ENCODE results near the gene ADGRD2. TPM values are rescaled to one million over a fixed set of nuclear protein-coding genes. Genes with fewer than 3 reads are reported as not detected.

ADGRD2 gene
- total and polyA plus RNA-seq, 5 donors: 0.05 to 0.29 (median 0.15) TPM; not detected in 2

GRCh38 chr9:124438091-124438490, 12.2 kb upstream of the ADGRD2 start:
- Histone ChIP-seq H3K27ac (ENCODE audit: low read length) (no peak overlapping the region), H3K27me3 (ENCODE audit: control insufficient read depth, insufficient read depth) (no peaks in the 10 kb centered on the region), H3K4me1 (ENCODE audit: control insufficient read depth, insufficient read depth, low read length) (no peaks in the 10 kb centered on the region), H3K9me3 (ENCODE audit: control insufficient read depth, low read length) (no peaks in the 10 kb centered on the region), H3K4me3 (ENCODE audit: low read length) (no peak overlapping the region)
- no peak for DNase-seq
- WGBS: 86% methylated on average over 9 of the region's 9 CpGs
- intact Hi-C loops (cut with DNase I): no loop called here
- no peak for ATAC-seq

GRCh38 chr9:124439086-124439485, 11.2 kb upstream of the ADGRD2 start:
- Histone ChIP-seq H3K4me1 (ENCODE audit: control insufficient read depth, insufficient read depth, low read length) (no peaks in the 10 kb centered on the region), H3K9me3 (ENCODE audit: control insufficient read depth, low read length) (no peaks in the 10 kb centered on the region), H3K4me3 (ENCODE audit: low read length) (no peak overlapping the region), H3K27me3 (ENCODE audit: control insufficient read depth, insufficient read depth) (no peaks in the 10 kb centered on the region), H3K27ac (ENCODE audit: low read length) (no peak overlapping the region)
- no peak for DNase-seq
- intact Hi-C loops (cut with DNase I): no loop called here
- 82% methylated on average over 1 of the region's 1 CpG for WGBS
- ATAC-seq: no peak

- no peak for DNase-seq
- Histone ChIP-seq H3K27ac (ENCODE audit: low read length) (no peak overlapping the region), H3K4me1 (ENCODE audit: control insufficient read depth, insufficient read depth, low read length) (no peaks in the 10 kb centered on the region), H3K4me3 (ENCODE audit: low read length) (no peak overlapping the region), H3K27me3 (ENCODE audit: control insufficient read depth, insufficient read depth) (no peaks in the 10 kb centered on the region), H3K9me3 (ENCODE audit: control insufficient read depth, low read length) (no peaks in the 10 kb centered on the region)
- no peak for ATAC-seq
- 95% methylated on average over 6 of the region's 6 CpGs for WGBS
- intact Hi-C loops (cut with DNase I): no loop called here
Observed at GRCh38 chr9:124439686-124440243, 10.5 kb upstream of the ADGRD2 start.

- ATAC-seq (no peak), DNase-seq (no peak)
- H3K9me3 ChIP-seq (ENCODE audit: control insufficient read depth, low read length): no peaks in the 10 kb centered on the region
- H3K4me1 ChIP-seq (ENCODE audit: control insufficient read depth, insufficient read depth, low read length): no peaks in the 10 kb centered on the region
- no peaks in the 10 kb centered on the region for H3K27me3 ChIP-seq (ENCODE audit: control insufficient read depth, insufficient read depth)
- no peak overlapping the region for H3K27ac ChIP-seq (ENCODE audit: low read length)
- 75% methylated on average over 10 of the region's 10 CpGs for WGBS
- intact Hi-C loops (cut with DNase I): no loop called here
- H3K4me3 ChIP-seq (ENCODE audit: low read length): no peak overlapping the region
Observed at GRCh38 chr9:124440786-124441185, 9.5 kb upstream of the ADGRD2 start.

GRCh38 chr9:124441291-124441690, 9.0 kb upstream of the ADGRD2 start:
- DNase-seq (no peak), ATAC-seq (no peak)
- H3K9me3 ChIP-seq (ENCODE audit: control insufficient read depth, low read length): no peaks in the 10 kb centered on the region
- H3K27me3 ChIP-seq (ENCODE audit: control insufficient read depth, insufficient read depth): no peaks in the 10 kb centered on the region
- H3K4me1 ChIP-seq (ENCODE audit: control insufficient read depth, insufficient read depth, low read length): no peaks in the 10 kb centered on the region
- no peak overlapping the region for H3K27ac ChIP-seq (ENCODE audit: low read length)
- intact Hi-C loops (cut with DNase I): no loop called here
- 70% methylated on average over 16 of the region's 16 CpGs for WGBS
- no peak overlapping the region for H3K4me3 ChIP-seq (ENCODE audit: low read length)

GRCh38 chr9:124442379-124442778, 7.9 kb upstream of the ADGRD2 start:
- Histone ChIP-seq H3K4me1 (ENCODE audit: control insufficient read depth, insufficient read depth, low read length) (no peaks in the 10 kb centered on the region), H3K27ac (ENCODE audit: low read length) (no peak overlapping the region), H3K4me3 (ENCODE audit: low read length) (no peak overlapping the region), H3K9me3 (ENCODE audit: control insufficient read depth, low read length) (no peaks in the 10 kb centered on the region), H3K27me3 (ENCODE audit: control insufficient read depth, insufficient read depth) (no peaks in the 10 kb centered on the region)
- DNase-seq (no peak), ATAC-seq (no peak)
- intact Hi-C loops (cut with DNase I): no loop called here

- DNase-seq: no peak
- H3K4me1 ChIP-seq (ENCODE audit: control insufficient read depth, insufficient read depth, low read length): no peaks in the 10 kb centered on the region
- no peak overlapping the region for H3K4me3 ChIP-seq (ENCODE audit: low read length)
- intact Hi-C loops (cut with DNase I): no loop called here
- WGBS: 86% methylated on average over 3 of the region's 3 CpGs
- H3K27ac ChIP-seq (ENCODE audit: low read length): no peak overlapping the region
- no peaks in the 10 kb centered on the region for H3K9me3 ChIP-seq (ENCODE audit: control insufficient read depth, low read length)
- H3K27me3 ChIP-seq (ENCODE audit: control insufficient read depth, insufficient read depth): no peaks in the 10 kb centered on the region
- no peak for ATAC-seq
Observed at GRCh38 chr9:124442826-124443225, 7.4 kb upstream of the ADGRD2 start.

- ATAC-seq (no peak), DNase-seq (no peak)
- H3K4me3 ChIP-seq (ENCODE audit: low read length): no peak overlapping the region
- intact Hi-C loops (cut with DNase I): no loop called here
- H3K4me1 ChIP-seq (ENCODE audit: control insufficient read depth, insufficient read depth, low read length): no peaks in the 10 kb centered on the region
- H3K27ac ChIP-seq (ENCODE audit: low read length): no peak overlapping the region
- WGBS: 88% methylated on average over 2 of the region's 2 CpGs
- H3K27me3 ChIP-seq (ENCODE audit: control insufficient read depth, insufficient read depth): no peaks in the 10 kb centered on the region
- H3K9me3 ChIP-seq (ENCODE audit: control insufficient read depth, low read length): no peaks in the 10 kb centered on the region
Observed at GRCh38 chr9:124443625-124444024, 6.6 kb upstream of the ADGRD2 start.

GRCh38 chr9:124444166-124444565, 6.1 kb upstream of the ADGRD2 start:
- no peak overlapping the region for H3K27ac ChIP-seq (ENCODE audit: low read length)
- no peaks in the 10 kb centered on the region for H3K27me3 ChIP-seq (ENCODE audit: control insufficient read depth, insufficient read depth)
- no peak for ATAC-seq
- H3K4me1 ChIP-seq (ENCODE audit: control insufficient read depth, insufficient read depth, low read length): no peaks in the 10 kb centered on the region
- no peak overlapping the region for H3K4me3 ChIP-seq (ENCODE audit: low read length)
- DNase-seq: no peak
- 81% methylated on average over 3 of the region's 3 CpGs for WGBS
- intact Hi-C loops (cut with DNase I): no loop called here
- no peaks in the 10 kb centered on the region for H3K9me3 ChIP-seq (ENCODE audit: control insufficient read depth, low read length)

GRCh38 chr9:124447297-124447661, 3.0 kb upstream of the ADGRD2 start:
- no peaks in the 10 kb centered on the region for H3K9me3 ChIP-seq (ENCODE audit: control insufficient read depth, low read length)
- ATAC-seq (no peak), DNase-seq (no peak)
- no peaks in the 10 kb centered on the region for H3K4me1 ChIP-seq (ENCODE audit: control insufficient read depth, insufficient read depth, low read length)
- no peaks in the 10 kb centered on the region for H3K27me3 ChIP-seq (ENCODE audit: control insufficient read depth, insufficient read depth)
- H3K4me3 ChIP-seq (ENCODE audit: low read length): no peak overlapping the region
- no peak overlapping the region for H3K27ac ChIP-seq (ENCODE audit: low read length)
- 66% methylated on average over 4 of the region's 4 CpGs for WGBS
- intact Hi-C loops (cut with DNase I): no loop called here

GRCh38 chr9:124448019-124448418, 2.2 kb upstream of the ADGRD2 start:
- Histone ChIP-seq H3K27me3 (ENCODE audit: control insufficient read depth, insufficient read depth) (no peaks in the 10 kb centered on the region), H3K4me3 (ENCODE audit: low read length) (no peak overlapping the region), H3K9me3 (ENCODE audit: control insufficient read depth, low read length) (no peaks in the 10 kb centered on the region), H3K27ac (ENCODE audit: low read length) (no peak overlapping the region), H3K4me1 (ENCODE audit: control insufficient read depth, insufficient read depth, low read length) (no peaks in the 10 kb centered on the region)
- intact Hi-C loops (cut with DNase I): no loop called here
- WGBS: 57% methylated on average over 7 of the region's 7 CpGs
- DNase-seq: peak; percentile 50 to 85 (median 82)
- peak; percentile 90 to 94 for ATAC-seq

Measured in right cardiac atrium (tissue), 5 donors.